HG03558 (cell line): Measurements from ENCODE around the gene ZNF678.
"Not testable (repeated sequence)": the region's sequence is repeated elsewhere in the genome, so short reads cannot be mapped to it uniquely, and the experiment has no call there.

Source experiments
- ATAC-seq: cut with Tn5 transposase; IDR thresholded peaks from one replicate; pipeline ENCODE4 v1.9.1; 2021; ENCODE audit warnings: moderate number of reproducible peaks; ENCODE audit not compliant: unreplicated experiment; ENCODE audit errors: extremely low read depth

Gene ZNF678

DNA sequence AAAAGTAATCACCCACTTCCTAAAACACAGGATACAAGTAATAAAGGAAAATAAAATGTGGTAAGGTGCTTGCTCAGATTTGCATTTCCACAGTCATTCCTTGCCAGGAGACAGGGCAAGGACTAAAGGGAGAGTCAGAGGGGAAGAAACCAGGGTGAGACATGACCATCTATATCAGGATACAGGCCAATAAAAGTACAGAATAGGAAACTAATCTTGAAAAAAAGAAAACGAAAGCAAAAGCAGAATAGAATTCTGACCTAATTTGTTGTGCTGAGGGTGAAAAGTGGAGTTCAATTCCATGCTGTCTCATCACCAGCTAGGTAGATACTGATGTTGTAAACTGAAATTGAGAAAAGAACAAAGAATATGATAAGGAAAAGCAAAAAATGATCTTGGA lies 144.5 kb downstream of the ZNF678 start:
- no peak for ATAC-seq

GRCh38 chr1:227709451-227709850 lies 146.1 kb downstream of the ZNF678 start:
- ATAC-seq = no peak

GRCh38 chr1:227710474-227710873 lies 147.1 kb downstream of the ZNF678 start:
- ATAC-seq = not testable (repeated sequence)

DNA sequence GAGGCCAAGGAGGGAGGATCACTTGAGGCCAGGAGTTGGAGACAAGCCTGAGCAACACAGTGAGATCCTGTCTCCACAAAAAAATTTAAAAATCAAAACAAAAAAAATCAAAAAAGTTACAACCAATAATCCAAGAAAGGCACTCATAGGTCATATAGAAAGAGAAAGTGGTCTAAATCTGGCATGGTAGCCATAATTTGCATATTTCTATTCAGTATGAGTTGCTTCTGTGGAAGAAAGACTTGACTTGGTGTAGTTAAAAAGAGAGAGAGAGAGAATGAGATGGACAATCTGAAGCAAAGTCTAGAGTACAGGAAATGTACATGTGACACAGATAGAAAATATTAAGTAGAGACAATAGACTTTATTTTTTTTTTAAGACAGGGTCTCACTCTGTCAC lies 149.3 kb downstream of the ZNF678 start:
- ATAC-seq = no peak

GRCh38 chr1:227718932-227719331 lies 155.6 kb downstream of the ZNF678 start:
- ATAC-seq = no peak

GRCh38 chr1:227723474-227723873 lies 160.1 kb downstream of the ZNF678 start:
- ATAC-seq = no peak

GRCh38 chr1:227725046-227725445 lies 161.7 kb downstream of the ZNF678 start:
- ATAC-seq = no peak

- ATAC-seq = no peak
Observed at GRCh38 chr1:227726318-227726717, 163.0 kb downstream of the ZNF678 start.
